ENCODE measurements around the gene SLC15A3.

Gene SLC15A3

DNA sequence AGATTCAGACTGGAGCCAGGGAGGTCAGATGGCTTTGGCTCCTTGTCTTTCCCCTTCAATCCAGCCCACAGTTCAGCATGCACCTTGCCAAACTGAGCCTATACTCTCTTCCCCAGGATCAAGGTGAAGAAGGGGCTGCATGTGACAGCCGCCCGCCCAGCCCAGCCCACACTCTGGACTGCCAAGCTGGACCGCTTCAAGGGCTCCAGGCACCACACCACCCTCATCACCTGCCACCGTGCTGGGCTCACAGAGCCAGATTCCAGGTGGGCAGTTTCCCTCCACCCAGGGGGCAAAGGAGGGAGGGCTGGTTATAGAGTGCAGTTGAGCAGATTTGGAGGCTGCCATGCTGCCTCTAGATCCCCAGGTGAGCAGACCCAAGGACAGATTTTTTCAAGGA is 21.6 kb downstream of the SLC15A3 start:
- DNase-seq = no peak

DNA sequence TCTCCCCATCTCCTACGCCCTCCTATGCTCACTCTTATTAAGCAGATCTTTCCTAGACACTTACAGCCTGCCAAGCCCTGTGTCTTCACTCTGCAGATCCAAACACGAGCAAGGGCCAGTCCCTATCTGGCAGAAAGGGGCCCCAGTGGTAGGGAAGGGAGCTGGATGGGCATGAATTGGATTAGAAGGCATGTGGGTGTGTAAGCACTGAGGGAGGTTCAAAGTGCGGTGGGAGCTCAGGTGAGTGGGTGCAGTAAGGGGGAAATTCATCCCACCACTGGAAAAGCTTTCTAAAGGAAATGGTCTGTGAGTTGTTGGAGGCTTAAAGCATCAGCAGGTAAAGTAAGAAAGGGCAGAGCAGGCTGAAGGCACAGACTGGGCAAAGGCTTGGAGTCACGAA is 22.2 kb downstream of the SLC15A3 start:
- no peak for DNase-seq

DNA sequence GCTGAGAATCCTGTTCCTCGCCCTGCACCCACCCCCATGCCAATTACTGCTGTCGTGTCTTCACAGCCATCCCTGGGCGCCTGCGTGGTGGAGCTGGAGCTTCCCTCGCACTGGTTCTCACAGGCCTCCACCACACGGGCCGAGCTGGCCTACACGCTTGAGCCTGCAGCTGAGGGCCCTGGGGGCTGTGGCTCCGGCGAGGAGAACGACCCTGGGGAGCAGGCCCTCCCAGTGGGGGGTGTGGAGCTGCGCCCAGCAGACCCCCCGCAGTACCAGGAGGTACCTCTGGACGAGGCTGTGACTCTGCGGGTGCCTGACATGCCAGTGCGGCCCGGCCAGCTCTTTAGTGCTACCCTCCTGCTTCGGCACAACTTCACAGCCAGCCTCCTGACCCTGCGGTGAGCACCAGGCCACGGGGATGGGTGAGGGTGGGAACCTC is 23.4 kb downstream of the SLC15A3 start:
- DNase-seq = peak in 1 of 51 donors; percentile 55

DNA sequence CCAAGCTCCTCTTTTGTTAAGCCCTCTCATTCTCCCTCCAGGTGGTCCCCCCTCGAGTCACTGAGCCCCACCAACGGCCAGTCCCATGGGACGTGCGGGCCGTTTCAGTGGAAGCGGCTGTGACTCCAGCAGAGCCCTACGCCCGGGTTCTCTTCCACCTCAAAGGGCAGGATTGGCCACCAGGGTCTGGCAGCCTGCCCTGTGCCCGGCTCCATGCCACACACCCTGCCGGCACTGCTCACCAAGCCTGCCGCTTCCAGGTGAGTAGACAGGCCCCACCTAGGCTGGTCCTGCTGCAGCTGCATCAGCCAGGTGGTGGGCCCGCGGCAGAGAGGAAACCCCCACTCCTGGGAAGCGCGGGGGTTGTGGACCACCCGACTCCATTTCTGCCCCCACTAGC is 24.4 kb downstream of the SLC15A3 start:
- DNase-seq = no peak

DNA sequence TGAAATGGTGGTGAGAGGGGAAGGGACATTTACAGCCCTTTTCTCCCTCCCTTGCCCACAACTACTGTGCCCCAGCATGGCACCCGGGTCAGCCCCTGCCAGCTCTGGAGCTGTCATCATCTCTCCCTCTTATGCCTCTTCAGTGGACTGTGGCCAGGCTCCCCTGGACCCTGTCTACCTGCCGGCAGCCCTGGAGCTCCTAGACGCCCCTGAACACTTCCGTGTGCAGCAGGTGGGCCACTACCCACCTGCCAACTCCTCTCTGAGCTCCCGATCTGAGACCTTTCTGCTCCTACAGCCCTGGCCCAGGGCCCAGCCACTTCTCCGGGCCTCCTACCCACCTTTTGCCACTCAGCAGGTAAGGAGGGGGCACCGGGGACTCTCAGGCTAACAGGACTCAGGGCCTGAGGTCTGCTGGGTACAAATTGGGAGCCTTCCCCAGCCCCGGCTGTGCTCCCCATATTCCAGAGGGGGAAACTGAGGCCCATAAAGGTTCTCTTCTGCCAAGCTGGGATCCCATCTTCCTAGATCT is 24.8 kb downstream of the SLC15A3 start:
- no peak for DNase-seq

DNA sequence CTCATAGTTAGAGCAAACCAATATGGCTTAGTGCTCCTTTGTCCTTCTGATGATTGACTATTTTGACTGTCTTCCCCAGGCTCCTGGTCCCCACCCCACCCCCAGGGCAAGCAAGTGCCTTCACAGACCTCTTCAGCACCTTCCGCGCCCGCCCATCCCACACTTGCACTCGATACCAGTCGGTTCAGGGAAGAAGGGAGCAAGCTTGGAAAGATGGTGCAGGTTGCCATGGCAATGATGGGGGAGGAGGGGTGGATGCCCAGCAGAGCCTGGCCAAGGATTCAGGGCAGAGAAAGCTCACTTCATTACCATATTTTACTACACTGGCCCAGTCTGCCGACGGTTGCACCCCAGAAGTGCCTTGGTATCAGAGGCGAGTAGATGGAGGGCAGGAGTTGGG is 25.5 kb downstream of the SLC15A3 start:
- peak in 27 of 51 donors; percentile 10 to 73 (median 40) for DNase-seq

DNA sequence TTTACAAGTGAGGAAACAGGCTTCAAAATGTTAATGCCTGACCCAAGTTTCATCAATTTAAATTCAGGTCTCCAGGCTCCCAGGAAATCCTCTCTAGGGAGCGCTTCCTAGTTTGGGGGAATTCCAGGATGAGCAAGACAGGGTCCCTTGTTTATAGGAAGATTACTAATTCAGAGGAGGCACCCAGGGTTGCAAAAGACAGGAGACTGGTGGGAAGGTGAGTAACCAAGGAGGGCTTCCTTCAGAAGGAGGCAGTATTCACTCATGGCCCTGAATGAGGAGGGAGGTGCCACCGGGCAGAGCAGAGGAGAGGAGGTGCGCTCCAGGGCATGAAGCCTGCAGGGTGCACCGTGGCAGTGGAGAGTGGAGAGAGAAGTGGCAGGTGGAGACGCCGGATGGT is 26.1 kb downstream of the SLC15A3 start:
- peak in 1 of 51 donors; percentile 56 for DNase-seq

DNA sequence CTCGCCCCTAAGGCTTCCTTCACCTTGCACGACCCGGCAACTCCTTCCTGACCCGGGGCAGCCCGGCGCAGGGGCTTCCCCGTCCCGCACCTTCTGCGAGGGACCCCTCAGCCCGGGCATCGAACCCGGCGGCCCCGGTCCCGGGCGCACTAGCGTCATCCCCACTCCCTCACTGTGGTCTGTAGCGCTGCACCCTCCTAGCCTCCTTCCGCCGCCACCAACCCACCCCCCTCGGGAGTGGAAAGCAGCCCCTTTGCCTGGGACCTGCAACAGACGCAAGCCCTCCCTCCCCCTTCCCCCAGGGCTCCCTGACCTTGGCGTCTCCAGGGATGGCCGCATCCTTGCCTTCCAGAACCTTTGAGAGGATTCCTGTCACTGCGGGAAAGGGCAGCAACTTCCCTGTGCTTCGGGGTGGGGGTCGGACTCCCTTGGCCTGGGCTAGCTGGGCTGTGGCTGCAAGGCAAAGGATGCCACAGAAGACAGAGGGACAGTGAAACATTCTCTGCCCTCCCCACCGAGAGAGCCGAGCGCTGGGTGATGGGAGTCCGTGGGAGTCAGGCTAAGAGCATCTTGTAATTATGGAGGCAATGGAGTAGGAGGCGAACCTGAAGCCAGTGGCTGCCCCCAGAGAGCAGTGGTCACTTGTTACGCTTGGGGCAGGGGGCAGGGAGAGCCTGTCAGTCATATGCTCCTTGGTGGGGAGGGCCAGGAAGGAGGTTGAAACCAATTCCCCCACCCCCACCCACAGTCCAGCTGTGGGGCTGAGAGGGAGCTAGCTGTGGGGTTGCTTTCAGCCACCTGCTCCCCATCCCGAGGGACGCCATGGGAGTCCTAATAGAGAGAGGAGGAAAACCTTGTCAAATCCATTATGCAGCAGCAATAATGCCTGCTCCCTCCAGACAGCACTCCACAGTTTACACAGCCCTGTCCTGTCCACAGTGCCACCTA is 26.8 kb downstream of the SLC15A3 start:
- peak in 5 of 51 donors; percentile 12 to 56 (median 46) for DNase-seq

DNA sequence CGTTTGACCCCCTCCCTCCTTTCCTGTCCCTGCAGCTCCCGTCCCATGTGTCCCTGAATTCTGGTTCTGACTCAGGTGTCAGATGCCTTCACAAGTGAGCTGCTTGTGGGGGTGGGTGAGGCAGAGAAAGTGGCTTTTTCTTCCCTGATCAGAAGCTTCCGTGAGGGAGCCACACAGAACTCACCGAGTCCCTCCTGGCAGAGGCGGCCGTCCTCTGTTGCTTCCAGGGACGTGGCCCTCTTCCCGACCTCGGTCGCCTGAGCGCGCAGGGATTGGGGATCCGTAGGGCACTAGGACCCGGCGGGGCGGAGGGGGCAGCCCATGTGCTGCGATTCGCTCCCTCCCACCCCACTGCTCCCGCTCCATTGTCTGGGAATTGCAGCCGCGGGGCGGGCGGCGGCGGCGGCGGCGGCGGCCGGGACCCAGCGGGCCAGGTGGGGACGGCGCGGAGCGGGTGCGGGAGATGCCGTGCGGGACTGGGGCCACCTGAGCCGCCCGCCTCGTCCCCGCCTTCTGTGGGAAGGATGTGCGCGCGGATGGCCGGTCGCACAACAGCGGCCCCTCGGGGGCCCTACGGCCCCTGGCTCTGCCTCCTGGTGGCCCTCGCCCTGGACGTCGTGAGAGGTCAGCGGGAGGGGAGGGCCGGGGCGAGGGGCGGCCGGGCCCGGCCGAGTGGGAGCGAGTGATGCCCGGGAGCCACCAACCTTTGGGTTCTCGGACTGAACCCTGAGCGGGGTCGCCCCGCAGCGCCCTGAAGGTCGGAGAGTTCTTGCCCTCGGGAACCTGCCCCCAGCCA is 27.7 kb downstream of the SLC15A3 start, which contains the start of gene TMEM132A:
TMEM132A (plus strand) TSS at position 351 of the 796 bp plus-strand sequence; CDS start at position 525, 174 bp downstream.
- peak in 48 of 51 donors; percentile 16 to 89 (median 70) for DNase-seq

DNA sequence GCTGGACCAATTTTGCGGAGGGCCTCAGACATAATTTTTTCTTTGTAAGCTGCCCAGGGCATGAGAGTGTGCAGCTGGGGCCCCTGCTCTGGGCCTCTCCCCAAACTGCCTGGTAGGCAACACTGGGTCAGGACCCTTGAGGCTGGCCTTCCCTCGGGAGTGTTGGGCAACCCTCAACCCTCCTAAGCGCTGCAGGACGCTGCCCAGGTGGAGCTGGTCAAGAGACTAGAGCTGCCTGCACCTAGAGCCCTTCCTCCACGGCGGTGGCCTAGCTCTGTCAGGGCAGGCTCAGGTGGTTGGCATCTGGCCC is 28.2 kb downstream of the SLC15A3 start:
- DNase-seq = no peak

DNA sequence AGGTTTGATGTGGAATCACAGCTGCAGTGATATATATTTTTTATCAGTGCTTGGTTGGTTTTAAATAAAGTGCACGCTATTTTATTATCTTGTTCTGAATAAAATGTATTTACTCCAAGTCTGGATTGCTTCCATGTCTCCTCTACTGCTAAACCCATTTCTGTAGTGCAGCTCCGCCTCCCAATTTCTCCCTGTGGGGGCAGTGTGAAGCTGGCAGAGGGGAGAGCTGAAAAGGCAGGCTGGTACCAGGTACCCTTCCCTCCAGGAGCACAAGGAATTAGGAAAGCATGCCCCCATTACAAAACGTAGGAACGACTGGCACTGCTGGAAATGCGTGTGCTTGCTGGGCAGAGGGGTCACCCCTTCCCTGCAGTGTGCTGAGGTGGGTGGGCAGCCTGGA is 28.6 kb downstream of the SLC15A3 start:
- DNase-seq = no peak

DNA sequence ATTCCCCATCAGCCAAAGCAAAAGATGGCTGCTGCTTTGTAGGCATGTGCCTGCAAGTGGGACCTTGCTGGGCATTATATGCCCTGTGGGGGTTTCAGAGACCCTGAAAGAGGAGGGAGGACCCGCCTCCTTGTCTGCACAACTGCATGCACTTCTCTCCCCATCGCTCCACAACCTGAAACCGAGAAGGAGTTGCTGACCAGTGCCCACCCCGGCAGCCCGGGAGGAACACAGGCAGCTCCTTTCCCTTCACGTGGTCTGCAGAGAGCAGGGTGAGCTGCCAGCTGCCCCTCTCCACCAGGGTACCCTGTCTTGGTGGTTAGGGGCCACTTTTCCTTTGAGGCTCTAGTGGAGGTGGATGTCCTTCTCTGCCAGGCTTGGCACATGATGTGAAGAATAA is 29.1 kb downstream of the SLC15A3 start:
- DNase-seq = no peak

DNA sequence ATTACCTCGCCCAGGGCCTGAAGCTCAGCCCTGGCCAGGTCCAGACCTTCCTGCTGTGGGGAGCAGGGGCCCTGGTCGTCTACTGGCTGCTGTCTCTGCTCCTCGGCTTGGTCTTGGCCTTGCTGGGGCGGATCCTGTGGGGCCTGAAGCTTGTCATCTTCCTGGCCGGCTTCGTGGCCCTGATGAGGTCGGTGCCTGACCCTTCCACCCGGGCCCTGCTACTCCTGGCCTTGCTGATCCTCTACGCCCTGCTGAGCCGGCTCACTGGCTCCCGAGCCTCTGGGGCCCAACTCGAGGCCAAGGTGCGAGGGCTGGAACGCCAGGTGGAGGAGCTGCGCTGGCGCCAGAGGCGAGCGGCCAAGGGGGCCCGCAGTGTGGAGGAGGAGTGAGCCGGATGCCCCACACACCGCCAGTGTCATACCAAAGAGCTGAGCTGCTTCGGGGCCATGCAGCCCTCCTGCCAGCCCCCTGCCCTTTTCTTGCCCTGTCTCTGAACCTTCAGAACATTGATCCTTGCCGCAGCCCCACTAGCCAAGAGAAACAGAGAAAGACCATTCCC is 30.1 kb downstream of the SLC15A3 start:
- DNase-seq = no peak

DNA sequence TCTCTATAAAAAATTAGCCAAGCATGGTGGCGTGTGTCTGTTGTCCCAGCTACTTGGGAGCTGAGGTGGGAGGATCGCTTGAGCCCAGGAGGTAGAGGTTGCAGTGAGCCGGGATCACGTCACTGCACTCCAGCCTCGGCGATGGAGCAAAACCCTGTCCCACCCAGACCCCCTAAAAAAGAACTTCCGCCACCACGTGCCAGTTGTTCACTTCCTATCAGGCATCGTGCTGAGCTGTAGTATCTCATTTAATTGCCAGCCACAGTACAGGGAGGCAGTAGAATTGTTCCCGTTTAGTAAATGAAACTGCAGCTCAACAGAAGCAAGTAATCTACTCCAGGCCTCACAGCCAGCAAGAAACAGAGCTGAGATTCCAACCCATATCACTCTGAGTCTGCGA is 30.7 kb downstream of the SLC15A3 start:
- DNase-seq = no peak

DNA sequence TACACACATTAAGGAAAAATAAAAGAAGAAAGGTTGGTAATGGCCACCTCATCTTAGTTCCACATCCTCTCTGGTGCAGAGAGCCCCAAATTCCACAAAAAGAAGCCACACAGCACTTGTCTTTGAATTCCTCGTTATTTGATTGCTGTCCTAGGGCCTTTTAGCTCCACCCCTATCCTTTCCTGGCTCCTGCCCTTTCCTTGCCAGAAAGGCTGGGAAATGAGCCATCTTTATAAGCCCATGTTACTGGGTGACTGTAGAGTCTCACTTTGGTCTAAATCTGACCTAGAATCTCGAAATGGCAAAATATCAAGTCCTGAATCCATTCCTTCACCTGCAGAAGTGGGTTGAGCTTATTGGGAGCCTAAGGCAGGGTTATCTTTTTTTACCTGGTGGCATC is 32.0 kb downstream of the SLC15A3 start:
- no peak for DNase-seq

DNA sequence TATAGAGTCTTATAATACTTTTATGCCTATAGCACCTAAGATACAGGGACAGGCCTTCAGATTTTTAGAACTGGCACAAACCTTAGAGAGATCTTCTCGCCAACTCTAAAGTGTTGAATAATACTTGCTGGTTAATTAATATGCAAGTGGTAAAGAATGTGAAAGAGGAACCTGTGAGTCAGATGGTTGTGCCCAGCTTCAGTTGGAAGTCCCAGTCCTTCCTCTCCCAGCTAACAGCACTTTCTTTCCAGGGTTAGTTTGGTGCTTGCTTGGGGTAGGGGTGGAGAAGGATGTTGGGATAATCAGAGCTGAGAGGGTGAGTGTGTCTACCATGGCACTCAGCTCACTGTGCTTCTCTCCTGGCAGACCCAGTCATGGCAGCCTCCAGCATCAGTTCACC is 32.7 kb downstream of the SLC15A3 start:
- no peak for DNase-seq

DNA sequence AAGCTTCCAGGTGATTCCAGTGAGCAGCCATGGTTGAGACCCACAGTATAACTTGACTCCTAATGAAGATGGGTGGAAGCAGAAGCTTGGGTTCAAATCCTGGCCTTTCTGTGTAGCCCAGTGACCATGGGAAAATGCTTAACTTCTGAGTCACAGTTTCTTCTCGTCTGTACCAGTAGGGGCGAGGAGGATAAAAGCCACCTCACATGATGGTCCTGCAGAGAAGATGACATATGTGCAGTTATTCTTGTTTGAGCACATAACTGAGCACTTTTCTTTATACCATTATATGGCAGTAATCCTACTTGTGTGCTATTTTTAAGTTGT is 33.1 kb downstream of the SLC15A3 start:
- no peak for DNase-seq

DNA sequence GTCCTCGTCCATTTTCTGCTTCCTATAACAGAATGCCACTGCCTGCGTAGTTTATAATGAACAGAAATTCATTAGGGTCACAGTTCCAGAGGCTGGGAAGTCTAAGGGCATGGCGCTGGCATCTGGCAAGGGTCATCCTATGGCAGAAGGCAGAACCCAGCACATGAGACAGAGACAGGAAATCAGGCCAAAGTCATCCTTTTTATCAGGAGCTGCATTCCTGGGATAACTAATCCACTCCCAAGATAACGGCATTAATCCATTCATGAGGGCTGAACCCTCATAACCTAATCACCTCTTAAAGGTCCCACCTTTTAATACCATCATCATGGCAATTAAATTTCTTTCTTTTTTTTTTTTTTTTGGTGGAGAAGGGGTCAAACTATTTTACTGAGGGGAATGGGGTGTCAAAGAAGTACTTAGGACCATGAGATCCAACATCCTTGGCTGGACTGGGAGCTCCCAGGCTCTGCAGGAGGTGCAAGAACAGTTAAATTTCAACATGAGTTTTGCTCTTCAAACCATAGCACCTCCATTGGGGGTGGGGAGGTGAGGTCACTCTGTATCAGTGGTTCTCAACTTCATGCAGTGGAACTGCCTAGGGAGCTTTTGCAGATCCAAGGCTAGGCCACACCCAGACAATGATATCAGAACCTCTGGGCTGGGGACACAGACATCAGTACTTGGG is 33.6 kb downstream of the SLC15A3 start:
- no peak for DNase-seq

DNA sequence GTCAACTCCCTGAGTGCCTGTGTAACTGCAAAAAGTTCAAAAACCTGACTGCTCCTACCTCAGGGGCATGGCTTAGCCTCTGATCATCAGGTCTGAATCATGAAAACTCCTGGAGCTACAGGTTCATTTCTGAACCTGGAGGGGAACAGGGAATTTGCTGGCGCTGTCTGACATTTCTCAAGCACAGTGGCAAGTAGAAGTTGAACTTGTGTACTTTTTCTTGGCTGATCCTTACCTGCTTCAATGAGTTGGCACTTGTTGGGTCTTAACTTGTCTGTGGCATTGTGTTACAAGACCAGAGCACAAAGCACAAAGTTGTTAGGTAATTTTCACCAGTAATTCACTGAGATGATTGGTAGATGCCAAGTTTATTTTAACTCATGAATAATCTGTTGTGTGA is 34.7 kb downstream of the SLC15A3 start:
- DNase-seq = no peak

DNA sequence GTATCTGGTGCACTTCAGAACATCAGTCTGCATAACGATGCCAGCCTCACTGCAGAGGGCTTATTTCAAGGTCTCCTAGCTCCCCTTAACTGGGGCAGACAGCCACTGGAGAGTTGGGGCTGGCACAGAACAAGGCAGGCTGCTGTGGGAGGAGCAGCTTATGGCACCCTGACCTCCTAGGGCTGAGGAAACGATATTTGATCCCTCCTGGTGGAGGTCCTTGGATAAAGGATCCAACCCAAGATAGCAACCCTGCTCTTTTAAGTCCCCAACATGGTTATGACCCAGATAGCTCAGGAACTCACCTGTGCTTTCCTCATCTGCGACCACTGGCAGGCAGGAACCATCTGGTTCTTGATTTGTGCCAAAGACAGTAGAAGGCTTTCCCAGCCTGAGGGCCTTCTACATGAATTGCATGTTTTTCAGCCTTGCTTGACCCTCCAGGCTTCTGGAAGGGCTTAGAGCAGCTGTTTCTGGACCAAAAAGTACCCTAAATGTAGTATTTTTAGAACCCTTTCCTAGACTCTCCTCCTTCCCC is 35.2 kb downstream of the SLC15A3 start:
- DNase-seq = no peak

DNA sequence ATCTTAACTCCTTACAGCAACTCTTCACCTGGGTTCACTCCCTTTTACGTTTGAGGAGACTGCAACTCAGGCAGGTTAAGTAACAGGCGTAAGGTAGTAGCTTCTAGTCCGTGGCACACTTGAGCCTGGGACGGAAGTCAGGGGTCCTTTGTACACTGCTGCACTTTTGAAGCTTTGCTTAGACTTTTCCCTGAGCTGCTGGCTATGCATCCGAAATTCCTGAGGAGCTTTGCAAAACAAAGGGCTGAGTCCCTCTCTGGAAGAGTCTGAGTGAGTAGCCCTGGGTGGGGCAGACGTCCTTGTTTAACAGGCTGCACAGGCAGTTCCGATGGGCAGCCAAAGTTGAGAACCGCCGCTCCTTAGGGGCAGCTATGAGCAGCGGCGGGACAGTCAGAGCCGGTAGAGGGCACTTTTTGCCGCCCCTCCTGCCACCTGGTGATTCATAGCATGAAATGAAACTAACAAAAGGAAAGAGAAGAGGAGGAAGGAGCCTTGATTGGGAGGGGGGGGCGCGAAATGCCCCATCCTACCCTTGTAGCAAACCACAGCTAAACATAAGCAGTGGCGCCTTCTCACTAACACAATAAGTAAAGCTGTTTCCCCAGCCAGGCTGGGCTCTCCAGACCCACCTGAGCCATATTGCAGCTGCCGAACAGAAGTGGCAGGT is 36.6 kb downstream of the SLC15A3 start:
- DNase-seq = peak in 28 of 51 donors; percentile 15 to 73 (median 42)
